CD4-positive, alpha-beta memory T cell (primary cell): ENCODE results near the gene FBRSL1. TPM values are rescaled to one million over a fixed set of nuclear protein-coding genes. Genes with fewer than 3 reads are reported as not detected.
A peak's percentile ranks its signal among the peaks of the same experiment; 100 is the strongest.
"Not testable (repeated sequence)": the region's sequence is repeated elsewhere in the genome, so short reads cannot be mapped to it uniquely, and the experiment has no call there.

Experiments used
- CTCF ChIA-PET: fragments of 350-600 bp; sonication (Branson Sonifier 250); formaldehyde crosslinking; loops from one replicate; lab custom pipeline; 2021; ENCODE audit warnings: inconsistent platforms; ENCODE audit not compliant: partially characterized antibody; lab: Charles Lee
- POLR2A ChIA-PET: fragments of 350-600 bp; sonication (Branson Sonifier 250); formaldehyde crosslinking; loops from one replicate; lab custom pipeline; 2021; ENCODE audit not compliant: partially characterized antibody; lab: Charles Lee
- DNase-seq, 5 donors: peaks; one replicate each; pipeline versions ENCODE4 v3.0.0 to v3.0.0-alpha.2; 2020 to 2022; ENCODE audit warnings: mixed read lengths in 1 of 5
- H3K27ac ChIP-seq: one replicate; pipeline ENCODE4 v1.7.0; 2013; ENCODE audit warnings: low read depth, low read length
- H3K27me3 ChIP-seq: 2 replicates; pipeline ENCODE4 v1.7.0; 2013; ENCODE audit warnings: mild to moderate bottlenecking, low read length, moderate library complexity; ENCODE audit not compliant: insufficient read depth
- H3K36me3 ChIP-seq: 2 replicates; pipeline ENCODE4 v1.7.0; 2013; ENCODE audit warnings: mild to moderate bottlenecking, low read length, moderate library complexity; ENCODE audit not compliant: insufficient read depth
- H3K4me1 ChIP-seq: 2 replicates; pipeline ENCODE4 v1.7.0; 2013; ENCODE audit warnings: mild to moderate bottlenecking, low read length, moderate library complexity; ENCODE audit not compliant: insufficient read depth
- H3K4me3 ChIP-seq, 2 donors: one replicate each; pipeline ENCODE4 v1.7.0; 2013; ENCODE audit warnings: low read length in 2 of 2, mild to moderate bottlenecking in 1 of 2
- H3K9me3 ChIP-seq, 2 donors: one replicate each; pipeline ENCODE4 v1.7.0; 2013; ENCODE audit warnings: low read length in 2 of 2, control low read depth in 1 of 2; ENCODE audit not compliant: control insufficient read depth in 1 of 2
- H3K27ac Mint-ChIP-seq, 7 donors: one replicate each; pipeline ENCODE4 v1.8.0; 2020 to 2021; ENCODE audit warnings: mixed read lengths in 7 of 7, mild to moderate bottlenecking in 6 of 7, inconsistent platforms in 3 of 7, moderate library complexity in 3 of 7
- H3K27me3 Mint-ChIP-seq, 2 donors: one replicate each; pipeline ENCODE4 v1.8.0; 2020 to 2021; ENCODE audit warnings: mixed read lengths in 2 of 2
- H3K36me3 Mint-ChIP-seq, 2 donors: one replicate each; pipeline ENCODE4 v1.8.0; 2020 to 2021; ENCODE audit warnings: mixed read lengths in 2 of 2, inconsistent platforms in 1 of 2, mild to moderate bottlenecking in 1 of 2
- H3K4me1 Mint-ChIP-seq, 4 donors: one replicate each; pipeline ENCODE4 v1.8.0; 2020 to 2021; ENCODE audit warnings: mixed read lengths in 4 of 4, mild to moderate bottlenecking in 1 of 4
- H3K4me3 Mint-ChIP-seq, 8 donors: one replicate each; pipeline ENCODE4 v1.8.0; 2020 to 2021; ENCODE audit warnings: mixed read lengths in 8 of 8, mild to moderate bottlenecking in 7 of 8, moderate library complexity in 6 of 8, inconsistent platforms in 3 of 8
- H3K9me3 Mint-ChIP-seq, 8 donors: one replicate each; pipeline ENCODE4 v1.8.0; 2020 to 2021; ENCODE audit warnings: mixed read lengths in 8 of 8, mild to moderate bottlenecking in 5 of 8, inconsistent platforms in 3 of 8, moderate library complexity in 1 of 8
- intact Hi-C: fragments of 100-400 bp; cut with micrococcal nuclease; formaldehyde crosslinking; loops from one replicate; pipeline ENCODE4 v1.15.1; 2023
- polyA plus RNA-seq, 2 donors: library from polyadenylated mRNA; unstranded; fragments of 300-500 nt; fragmentation: Illumina TruSeq; gene quantifications; one replicate each; pipeline ENCODE4 v1.2.3, GENCODE V29; 2021
- total RNA-seq, 2 experiments: library from RNA; stranded (reverse); gene quantifications; one replicate each; pipeline ENCODE4 v1.2.3, GENCODE V29; 2021

FBRSL1 gene
- total and polyA plus RNA-seq, 4 experiments from 2014 or later = 3.1 to 101 (median 97.3) TPM; not detected in 1

GRCh38 chr12:132530447-132530846 lies 40.5 kb downstream of the FBRSL1 start:
- Mint-ChIP-seq H3K4me1 (peaks cover 0 to 10% (median 6%) of the 10 kb centered on the region in 4 donors), H3K9me3 (peaks cover 0 to 3% (median 0%) of the 10 kb centered on the region in 8 donors), H3K27me3 (no peaks in the 10 kb centered on the region), H3K4me3 (no peak overlapping the region), H3K27ac (peak overlapping the region in 1 of 7 donors; percentile 17), H3K36me3 (peaks cover 2 to 10% of the 10 kb centered on the region in 2 donors)
- ChIA-PET POLR2A (no interaction called here), CTCF (no interaction called here)
- DNase-seq = no peak
- H3K27ac ChIP-seq = no peak overlapping the region
- no peaks in the 10 kb centered on the region for H3K4me1 ChIP-seq
- no peak overlapping the region for H3K4me3 ChIP-seq
- intact Hi-C loops = no loop called here
- no peaks in the 10 kb centered on the region for H3K9me3 ChIP-seq
- no peaks in the 10 kb centered on the region for H3K27me3 ChIP-seq
- no peaks in the 10 kb centered on the region for H3K36me3 ChIP-seq

GRCh38 chr12:132530851-132531250 lies 40.9 kb downstream of the FBRSL1 start:
- no peaks in the 10 kb centered on the region for H3K4me1 ChIP-seq
- Mint-ChIP-seq H3K9me3 (peaks cover 0 to 3% (median 0%) of the 10 kb centered on the region in 8 donors), H3K27me3 (no peaks in the 10 kb centered on the region), H3K36me3 (peaks cover 2 to 12% of the 10 kb centered on the region in 2 donors), H3K4me3 (no peak overlapping the region), H3K27ac (no peak overlapping the region), H3K4me1 (peaks cover 1 to 10% (median 8%) of the 10 kb centered on the region in 4 donors)
- DNase-seq = no peak
- CTCF ChIA-PET = no interaction called here
- intact Hi-C loops = no loop called here
- H3K9me3 ChIP-seq = no peaks in the 10 kb centered on the region
- no peaks in the 10 kb centered on the region for H3K36me3 ChIP-seq
- no peaks in the 10 kb centered on the region for H3K27me3 ChIP-seq
- no peak overlapping the region for H3K27ac ChIP-seq
- POLR2A ChIA-PET = no interaction called here
- H3K4me3 ChIP-seq = no peak overlapping the region

- H3K36me3 ChIP-seq, CTCF ChIA-PET, DNase-seq, POLR2A ChIA-PET, H3K9me3 ChIP-seq, H3K4me1 ChIP-seq, H3K4me3 ChIP-seq, intact Hi-C loops, H3K27me3 ChIP-seq, H3K27ac ChIP-seq, H3K27me3 Mint-ChIP-seq, H3K4me3 Mint-ChIP-seq, H3K9me3 Mint-ChIP-seq: not testable (repeated sequence)
- Mint-ChIP-seq H3K4me1 (peaks cover 7 to 19% (median 18%) of the 10 kb centered on the region in 4 donors), H3K36me3 (peaks cover 2 to 22% of the 10 kb centered on the region in 2 donors), H3K27ac (peak overlapping the region in 2 of 7 donors; percentile 72 to 75)
These were observed 43.0 kb downstream of the FBRSL1 start for GRCh38 chr12:132532711-132533583.

GRCh38 chr12:132533584-132533958 lies 43.6 kb downstream of the FBRSL1 start:
- Histone ChIP-seq H3K27me3 (no peaks in the 10 kb centered on the region), H3K9me3 (no peaks in the 10 kb centered on the region), H3K27ac (no peak overlapping the region), H3K4me1 (no peaks in the 10 kb centered on the region), H3K4me3 (no peak overlapping the region), H3K36me3 (no peaks in the 10 kb centered on the region)
- Mint-ChIP-seq H3K27me3 (no peaks in the 10 kb centered on the region), H3K4me3 (no peak overlapping the region), H3K36me3 (peaks cover 2 to 22% of the 10 kb centered on the region in 2 donors), H3K27ac (peak overlapping the region in 3 of 7 donors; percentile 72 to 85 (median 75)), H3K9me3 (peaks cover 0 to 5% (median 0%) of the 10 kb centered on the region in 8 donors), H3K4me1 (peaks cover 7 to 19% (median 18%) of the 10 kb centered on the region in 4 donors)
- ChIA-PET POLR2A (no interaction called here), CTCF (no interaction called here)
- no peak for DNase-seq
- intact Hi-C loops = no loop called here

- ChIA-PET CTCF (no interaction called here), POLR2A (no interaction called here)
- Histone ChIP-seq H3K27ac (no peak overlapping the region), H3K4me3 (no peak overlapping the region), H3K9me3 (no peaks in the 10 kb centered on the region), H3K27me3 (no peaks in the 10 kb centered on the region), H3K4me1 (no peaks in the 10 kb centered on the region), H3K36me3 (no peaks in the 10 kb centered on the region)
- H3K4me1 Mint-ChIP-seq = peaks cover 7 to 19% (median 18%) of the 10 kb centered on the region in 4 donors
- no peaks in the 10 kb centered on the region for H3K27me3 Mint-ChIP-seq
- no peak overlapping the region for H3K4me3 Mint-ChIP-seq
- no peak for DNase-seq
- H3K27ac Mint-ChIP-seq = no peak overlapping the region
- H3K9me3 Mint-ChIP-seq = peaks cover 0 to 5% (median 0%) of the 10 kb centered on the region in 8 donors
- intact Hi-C loops = no loop called here
- peaks cover 2 to 22% of the 10 kb centered on the region in 2 donors for H3K36me3 Mint-ChIP-seq
These were observed 44.1 kb downstream of the FBRSL1 start for GRCh38 chr12:132534076-132534475.

GRCh38 chr12:132535019-132535418 lies 45.1 kb downstream of the FBRSL1 start:
- H3K4me1 Mint-ChIP-seq = peaks cover 7 to 19% (median 15%) of the 10 kb centered on the region in 4 donors
- Histone ChIP-seq H3K4me1 (no peaks in the 10 kb centered on the region), H3K36me3 (no peaks in the 10 kb centered on the region), H3K27me3 (no peaks in the 10 kb centered on the region), H3K4me3 (no peak overlapping the region), H3K9me3 (no peaks in the 10 kb centered on the region), H3K27ac (no peak overlapping the region)
- H3K9me3 Mint-ChIP-seq = peaks cover 0 to 5% (median 0%) of the 10 kb centered on the region in 8 donors
- H3K36me3 Mint-ChIP-seq = peaks cover 2 to 18% of the 10 kb centered on the region in 2 donors
- intact Hi-C loops = no loop called here
- peak overlapping the region in 3 of 7 donors; percentile 23 to 50 (median 42) for H3K27ac Mint-ChIP-seq
- no peaks in the 10 kb centered on the region for H3K27me3 Mint-ChIP-seq
- H3K4me3 Mint-ChIP-seq = peak overlapping the region in 1 of 8 donors; percentile 16
- DNase-seq = no peak
- CTCF ChIA-PET = no interaction called here
- POLR2A ChIA-PET = no interaction called here

GRCh38 chr12:132536102-132536876 lies 46.3 kb downstream of the FBRSL1 start:
- intact Hi-C loops = no loop called here
- Mint-ChIP-seq H3K27me3 (no peaks in the 10 kb centered on the region), H3K27ac (peak overlapping the region in 4 of 7 donors; percentile 0 to 57 (median 47)), H3K4me3 (no peak overlapping the region), H3K36me3 (peaks cover 2 to 16% of the 10 kb centered on the region in 2 donors), H3K4me1 (peaks cover 7 to 19% (median 14%) of the 10 kb centered on the region in 4 donors), H3K9me3 (peaks cover 0 to 5% (median 0%) of the 10 kb centered on the region in 8 donors)
- no peak overlapping the region for H3K4me3 ChIP-seq
- no peaks in the 10 kb centered on the region for H3K9me3 ChIP-seq
- H3K36me3 ChIP-seq = no peaks in the 10 kb centered on the region
- H3K27ac ChIP-seq = no peak overlapping the region
- ChIA-PET CTCF (no interaction called here), POLR2A (no interaction called here)
- DNase-seq = no peak
- H3K4me1 ChIP-seq = no peaks in the 10 kb centered on the region
- no peaks in the 10 kb centered on the region for H3K27me3 ChIP-seq
